Fibroblast of skin of scalp (primary cell): Measurements from ENCODE around the gene ACP2. TPM values are rescaled to one million over a fixed set of nuclear protein-coding genes. Genes with fewer than 3 reads are reported as not detected.

Experiments used
- DNase-seq: peaks from one replicate; pipeline ENCODE4 v3.0.0-alpha.2; 2013
- polyA plus RNA-seq, 2 experiments: library from polyadenylated mRNA; unstranded; fragments of 120-200 nt; gene quantifications; one replicate each; pipeline ENCODE4 v1.2.1, GENCODE V29; 2013; ENCODE audit not compliant: insufficient read length in 2 of 2

The ACP2 gene, protein sequence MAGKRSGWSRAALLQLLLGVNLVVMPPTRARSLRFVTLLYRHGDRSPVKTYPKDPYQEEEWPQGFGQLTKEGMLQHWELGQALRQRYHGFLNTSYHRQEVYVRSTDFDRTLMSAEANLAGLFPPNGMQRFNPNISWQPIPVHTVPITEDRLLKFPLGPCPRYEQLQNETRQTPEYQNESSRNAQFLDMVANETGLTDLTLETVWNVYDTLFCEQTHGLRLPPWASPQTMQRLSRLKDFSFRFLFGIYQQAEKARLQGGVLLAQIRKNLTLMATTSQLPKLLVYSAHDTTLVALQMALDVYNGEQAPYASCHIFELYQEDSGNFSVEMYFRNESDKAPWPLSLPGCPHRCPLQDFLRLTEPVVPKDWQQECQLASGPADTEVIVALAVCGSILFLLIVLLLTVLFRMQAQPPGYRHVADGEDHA
- polyA plus RNA-seq (2013, experiment 1 of 2; ENCODE audit: insufficient read length) = 31.7 TPM
- polyA plus RNA-seq (2013, experiment 2 of 2; ENCODE audit: insufficient read length) = 29.3 TPM

DNA sequence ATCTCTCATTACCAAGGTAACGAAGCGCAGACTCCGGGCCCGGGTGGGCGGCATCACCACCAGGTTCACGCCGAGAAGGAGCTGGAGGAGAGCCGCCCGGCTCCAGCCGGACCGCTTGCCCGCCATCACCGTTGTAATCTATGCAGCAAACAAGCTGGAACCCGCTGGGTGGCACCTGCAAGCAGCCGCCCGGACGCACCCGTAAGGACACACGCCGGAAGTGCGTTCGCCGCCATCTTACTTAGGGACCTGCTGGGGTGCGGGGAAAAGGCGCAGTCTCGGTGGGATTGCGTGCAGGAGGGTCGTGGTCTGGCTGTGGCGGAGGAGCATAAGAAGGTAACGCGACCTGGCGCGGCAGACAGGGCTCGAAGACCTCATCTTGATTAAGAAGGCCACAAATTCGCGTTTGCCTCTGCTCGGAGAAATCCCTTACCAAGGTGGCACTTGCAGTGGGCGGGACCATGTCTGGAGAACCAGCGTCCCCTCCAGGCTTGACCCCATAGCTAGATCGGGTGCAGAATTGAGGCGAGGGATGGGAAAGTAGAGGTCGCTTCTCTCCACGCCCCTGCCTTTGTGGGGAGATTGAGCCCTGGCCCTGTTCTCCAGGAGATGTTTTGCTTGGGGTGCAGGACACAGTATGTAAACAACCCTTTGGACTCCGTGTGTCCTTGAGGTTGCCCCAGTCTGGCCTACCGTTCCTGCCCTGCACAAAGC, at the start of gene ACP2:
ACP2 (minus strand) TSS at position 151 of the 714 bp plus-strand sequence; CDS start at position 126, 25 bp downstream.
- DNase-seq = peak; percentile 88

DNA sequence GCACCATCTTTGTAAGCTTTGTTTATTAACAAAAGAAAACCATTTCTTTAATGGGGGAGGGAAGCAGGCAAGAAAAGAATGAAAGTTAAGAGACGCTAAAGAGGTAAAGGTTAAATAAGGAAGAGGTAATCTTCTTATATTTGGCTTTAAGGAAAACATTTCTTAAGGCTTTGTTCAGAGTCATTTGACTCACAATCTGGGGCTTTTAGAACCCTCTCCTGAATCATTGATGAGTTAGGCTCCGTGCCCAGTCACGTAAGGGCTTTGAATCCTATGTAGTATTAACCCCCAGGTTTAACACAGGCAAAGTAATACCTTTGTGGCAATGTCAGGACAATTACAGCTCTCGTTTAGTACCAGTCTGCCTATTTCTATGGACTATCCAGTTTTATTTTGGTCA, 47.4 kb upstream of the ACP2 start:
- no peak for DNase-seq

DNA sequence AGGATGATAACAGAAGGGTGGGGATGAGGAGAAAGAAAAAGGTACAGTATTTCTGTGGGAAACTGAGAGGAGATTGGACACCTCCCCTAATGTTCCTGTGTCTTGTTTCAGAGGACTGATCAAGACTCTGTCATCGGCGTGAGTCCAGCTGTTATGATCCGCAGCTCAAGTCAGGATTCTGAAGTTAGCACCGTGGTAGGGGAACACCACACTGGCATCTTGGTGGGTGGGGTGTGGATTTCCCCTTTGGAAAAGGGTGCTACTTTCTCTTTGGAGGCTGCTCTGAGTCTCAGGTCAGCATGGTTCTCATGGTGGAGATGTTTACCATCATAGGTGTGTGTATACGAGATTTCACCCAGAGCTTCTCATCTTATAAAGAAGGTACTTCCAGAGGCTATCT, 46.8 kb upstream of the ACP2 start:
- no peak for DNase-seq

DNA sequence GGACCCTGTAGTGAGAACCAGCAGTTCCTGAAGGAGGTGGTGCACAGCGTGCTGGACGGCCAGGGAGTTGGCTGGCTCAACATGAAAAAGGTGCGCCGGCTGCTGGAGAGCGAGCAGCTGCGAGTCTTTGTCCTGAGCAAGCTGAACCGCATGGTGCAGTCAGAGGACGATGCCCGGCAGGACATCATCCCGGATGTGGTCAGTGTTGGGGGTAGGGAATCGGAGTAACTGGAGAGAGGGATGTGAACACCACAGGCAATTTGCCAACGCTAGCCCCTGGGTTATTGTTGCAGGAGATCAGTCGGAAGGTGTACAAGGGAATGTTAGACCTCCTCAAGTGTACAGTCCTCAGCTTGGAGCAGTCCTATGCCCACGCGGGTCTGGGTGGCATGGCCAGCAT, 41.2 kb upstream of the ACP2 start:
- DNase-seq = no peak

DNA sequence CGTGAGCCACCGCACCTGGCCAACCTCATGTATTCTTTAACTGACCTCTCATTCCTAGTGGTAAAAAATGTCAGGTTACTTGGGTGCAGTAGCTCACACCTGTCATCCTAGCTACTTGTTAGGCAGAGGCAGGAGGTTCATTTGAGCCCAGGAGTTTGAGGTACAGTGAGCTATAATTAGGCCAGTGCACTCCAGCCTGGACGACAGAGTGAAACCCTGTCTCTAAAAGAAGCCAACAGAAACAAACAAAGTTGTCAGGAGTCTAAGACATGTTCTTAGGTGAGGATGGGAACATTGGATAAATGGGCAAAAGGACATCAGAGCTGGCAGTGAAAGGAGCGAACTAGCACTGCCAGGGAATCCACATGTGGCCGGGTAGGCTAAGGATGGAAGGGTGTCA, 39.5 kb upstream of the ACP2 start:
- no peak for DNase-seq

DNA sequence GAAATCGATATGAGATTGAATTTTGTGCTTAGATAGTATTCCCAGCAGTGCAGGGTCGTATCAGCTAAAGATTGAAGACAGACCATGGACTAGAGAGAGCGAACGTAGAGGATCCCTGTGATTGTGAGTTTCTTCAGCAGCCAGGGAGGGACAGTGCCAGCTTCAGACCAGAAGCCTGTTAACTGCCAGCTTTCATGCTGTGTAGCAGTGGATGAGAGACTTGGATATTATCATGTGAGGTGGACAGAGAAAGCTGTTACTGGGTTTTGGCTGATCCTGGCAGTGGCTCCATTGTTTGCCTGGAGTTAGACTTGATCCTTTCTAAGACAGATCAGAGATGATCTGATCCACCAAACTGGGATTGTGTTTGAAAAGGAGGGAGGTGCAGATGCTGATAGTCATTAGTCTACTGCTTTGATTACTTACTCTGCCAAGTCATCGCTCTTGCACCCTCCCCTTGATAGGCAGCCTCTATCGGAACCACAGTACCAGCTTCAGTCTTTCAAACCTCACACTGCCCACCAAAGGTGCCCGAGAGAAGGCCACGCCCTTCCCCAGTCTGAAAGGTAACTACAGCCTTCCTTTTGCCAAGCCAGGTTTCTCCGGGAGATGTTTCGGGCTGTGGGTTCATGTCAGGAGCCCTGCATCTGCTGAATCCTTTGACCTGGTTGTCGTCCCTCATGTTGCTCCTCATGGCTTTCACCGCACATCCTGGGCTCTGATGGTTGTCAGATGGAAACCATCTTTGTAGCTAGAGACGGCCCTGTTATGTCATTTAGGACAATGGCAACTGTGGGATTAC, 37.6 kb upstream of the ACP2 start:
- no peak for DNase-seq

DNA sequence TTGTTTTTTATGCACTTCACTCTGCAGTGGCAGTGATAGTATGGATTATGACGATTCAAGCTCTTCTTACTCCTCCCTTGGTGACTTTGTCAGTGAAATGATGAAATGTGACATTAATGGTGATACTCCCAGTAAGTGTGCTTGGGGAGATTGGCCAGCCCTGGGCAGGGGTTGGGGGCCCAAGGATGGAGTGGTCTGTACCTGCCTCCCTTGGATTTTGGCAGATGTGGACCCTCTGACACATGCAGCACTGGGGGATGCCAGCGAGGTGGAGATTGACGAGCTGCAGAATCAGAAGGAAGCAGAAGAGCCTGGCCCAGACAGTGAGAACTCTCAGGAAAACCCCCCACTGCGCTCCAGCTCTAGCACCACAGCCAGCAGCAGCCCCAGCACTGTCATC, 35.5 kb upstream of the ACP2 start:
- no peak for DNase-seq

DNA sequence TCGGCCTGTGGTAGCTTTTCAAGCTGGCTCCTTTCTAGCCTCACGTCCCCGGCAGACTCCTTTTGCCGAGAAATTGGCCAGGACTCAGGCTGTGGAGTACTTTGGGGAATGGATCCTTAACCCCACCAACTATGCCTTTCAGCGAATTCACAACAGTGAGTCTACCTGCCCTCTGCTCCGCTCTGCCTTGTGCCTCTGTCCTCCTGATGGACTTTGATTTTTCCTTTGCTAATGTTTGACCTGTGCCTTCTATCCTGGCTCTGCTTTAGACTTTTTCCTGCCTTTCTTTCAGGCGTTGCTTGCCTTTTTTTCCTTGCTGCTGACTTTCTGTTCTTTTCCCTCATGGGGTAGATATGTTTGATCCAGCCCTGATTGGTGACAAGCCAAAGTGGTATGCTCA, 33.8 kb upstream of the ACP2 start:
- DNase-seq = no peak

DNA sequence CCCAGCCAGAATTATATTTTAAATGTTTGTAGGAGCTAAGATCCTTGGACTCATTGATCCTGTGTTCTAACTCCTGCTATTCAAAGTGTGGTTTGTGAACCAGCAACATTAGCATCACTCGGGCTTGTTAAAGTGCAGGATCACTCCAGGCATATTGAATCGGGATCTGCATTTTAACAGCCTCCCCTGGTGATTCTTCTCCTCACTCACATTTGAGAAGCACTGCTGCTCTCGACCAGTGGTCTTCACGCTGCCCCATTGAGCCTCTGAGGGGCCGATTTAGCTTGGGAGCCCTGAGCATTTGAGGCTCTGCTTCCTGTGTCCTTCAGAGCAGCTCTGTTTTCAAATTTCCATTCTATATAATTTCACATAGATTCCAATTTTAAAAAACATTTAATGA, 32.2 kb upstream of the ACP2 start:
- no peak for DNase-seq

DNA sequence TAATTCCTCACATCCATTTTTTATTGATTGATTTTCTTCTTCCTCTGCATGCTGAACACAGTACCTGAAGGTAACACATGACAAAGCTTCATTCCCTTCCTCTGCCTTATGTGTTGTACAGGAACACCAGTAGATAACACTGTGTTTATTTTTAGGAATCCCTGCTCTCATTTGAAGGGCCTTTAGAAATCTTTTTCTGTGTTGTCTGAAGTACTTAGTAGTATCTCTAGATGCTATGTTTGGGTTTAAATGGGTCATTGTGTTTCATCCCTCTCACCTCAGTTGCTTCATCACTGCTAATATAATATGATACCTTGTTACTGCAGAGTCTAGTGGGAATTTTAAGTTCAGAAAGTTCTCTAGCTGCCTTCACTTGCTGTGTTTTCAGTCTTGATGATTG, 31.5 kb upstream of the ACP2 start:
- no peak for DNase-seq

DNA sequence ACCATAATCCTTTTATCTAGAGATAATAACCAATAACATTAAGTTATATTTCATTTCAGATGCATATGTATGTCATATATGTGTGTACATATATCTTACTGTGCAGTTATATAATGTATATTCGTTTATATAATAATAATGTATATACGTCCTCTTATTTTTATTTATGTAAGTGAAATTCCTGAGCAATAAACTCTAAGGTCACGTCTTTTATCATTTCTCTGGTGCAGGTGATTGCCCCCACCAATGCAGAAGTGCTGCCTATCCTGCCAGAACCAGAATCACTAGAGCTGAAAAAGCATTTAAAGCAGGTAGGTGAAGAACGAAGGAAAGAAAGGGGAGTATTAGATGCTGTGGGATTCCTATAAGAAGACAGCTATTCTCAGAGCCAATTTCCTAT, 30.2 kb upstream of the ACP2 start:
- DNase-seq = no peak

DNA sequence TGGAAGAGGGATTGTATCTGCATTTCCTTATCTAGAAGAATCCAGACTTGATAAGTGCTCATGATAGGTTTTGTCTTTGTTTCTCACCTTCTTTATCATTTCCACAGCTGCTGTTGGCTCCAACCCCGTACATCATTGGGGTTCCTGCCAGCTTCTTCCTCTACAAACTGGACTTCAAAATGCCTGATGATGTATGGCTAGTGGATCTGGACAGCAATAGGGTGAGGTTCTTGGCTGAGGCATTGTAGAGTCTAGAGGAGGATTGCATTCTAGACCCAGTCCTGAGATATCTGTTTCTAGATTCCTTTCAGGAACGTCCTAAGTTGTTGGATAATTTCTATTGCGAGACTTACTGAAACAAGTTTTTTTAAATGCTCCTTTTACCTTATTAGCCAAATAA, 29.4 kb upstream of the ACP2 start:
- no peak for DNase-seq

DNA sequence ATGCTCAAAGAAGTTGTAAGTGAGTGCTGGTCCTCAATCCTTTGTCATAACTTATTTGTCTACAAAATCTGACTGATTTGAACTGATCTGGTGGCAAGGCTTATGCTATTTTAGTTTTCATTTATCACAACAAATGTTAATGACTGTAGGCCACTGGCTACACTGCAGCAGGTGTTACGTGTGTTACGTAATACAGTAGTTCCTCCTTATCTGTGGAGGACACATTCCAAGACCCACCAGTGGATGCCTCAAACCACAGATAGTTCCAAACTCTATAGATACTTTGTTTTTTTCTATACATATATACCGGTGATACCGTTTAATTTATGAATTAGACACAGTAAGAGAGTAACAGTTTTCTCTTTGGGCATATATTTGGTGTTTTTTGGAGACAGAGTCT, 28.3 kb upstream of the ACP2 start:
- no peak for DNase-seq

DNA sequence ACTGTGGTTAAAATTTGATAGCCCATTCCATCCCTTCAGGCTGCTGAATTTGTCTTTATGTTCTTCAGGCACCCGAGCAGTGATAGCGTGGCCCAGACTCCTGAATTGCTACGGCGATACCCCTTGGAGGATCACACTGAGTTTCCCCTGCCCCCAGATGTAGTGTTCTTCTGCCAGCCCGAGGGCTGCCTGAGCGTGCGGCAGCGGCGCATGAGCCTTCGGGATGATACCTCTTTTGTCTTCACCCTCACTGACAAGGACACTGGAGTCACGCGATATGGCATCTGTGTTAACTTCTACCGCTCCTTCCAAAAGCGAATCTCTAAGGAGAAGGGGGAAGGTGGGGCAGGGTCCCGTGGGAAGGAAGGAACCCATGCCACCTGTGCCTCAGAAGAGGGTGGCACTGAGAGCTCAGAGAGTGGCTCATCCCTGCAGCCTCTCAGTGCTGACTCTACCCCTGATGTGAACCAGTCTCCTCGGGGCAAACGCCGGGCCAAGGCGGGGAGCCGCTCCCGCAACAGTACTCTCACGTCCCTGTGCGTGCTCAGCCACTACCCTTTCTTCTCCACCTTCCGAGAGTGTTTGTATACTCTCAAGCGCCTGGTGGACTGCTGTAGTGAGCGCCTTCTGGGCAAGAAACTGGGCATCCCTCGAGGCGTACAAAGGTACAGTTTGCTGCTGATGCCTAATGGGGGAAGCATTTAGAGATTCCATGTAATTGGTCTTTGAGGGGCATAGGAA, 26.1 kb upstream of the ACP2 start:
- DNase-seq = no peak

DNA sequence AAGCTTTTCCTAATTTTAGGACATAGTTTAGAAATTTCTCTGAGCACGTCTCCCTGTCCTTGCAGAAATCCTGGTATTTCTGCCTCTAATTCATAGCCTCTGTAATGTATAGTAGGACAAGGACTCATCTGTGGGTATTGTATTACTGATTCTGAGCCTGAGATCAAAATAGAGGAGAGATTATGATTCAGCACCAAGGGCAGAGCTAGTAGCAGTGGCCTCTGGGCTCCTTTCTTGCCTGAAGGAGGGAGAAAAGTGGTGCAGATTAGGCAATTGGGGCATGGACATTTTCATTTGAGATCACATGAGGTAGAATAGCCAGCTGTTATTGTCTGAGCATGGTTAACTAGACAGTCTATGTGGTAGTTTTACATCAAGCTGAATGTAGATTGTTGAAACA, 24.1 kb upstream of the ACP2 start:
- no peak for DNase-seq

DNA sequence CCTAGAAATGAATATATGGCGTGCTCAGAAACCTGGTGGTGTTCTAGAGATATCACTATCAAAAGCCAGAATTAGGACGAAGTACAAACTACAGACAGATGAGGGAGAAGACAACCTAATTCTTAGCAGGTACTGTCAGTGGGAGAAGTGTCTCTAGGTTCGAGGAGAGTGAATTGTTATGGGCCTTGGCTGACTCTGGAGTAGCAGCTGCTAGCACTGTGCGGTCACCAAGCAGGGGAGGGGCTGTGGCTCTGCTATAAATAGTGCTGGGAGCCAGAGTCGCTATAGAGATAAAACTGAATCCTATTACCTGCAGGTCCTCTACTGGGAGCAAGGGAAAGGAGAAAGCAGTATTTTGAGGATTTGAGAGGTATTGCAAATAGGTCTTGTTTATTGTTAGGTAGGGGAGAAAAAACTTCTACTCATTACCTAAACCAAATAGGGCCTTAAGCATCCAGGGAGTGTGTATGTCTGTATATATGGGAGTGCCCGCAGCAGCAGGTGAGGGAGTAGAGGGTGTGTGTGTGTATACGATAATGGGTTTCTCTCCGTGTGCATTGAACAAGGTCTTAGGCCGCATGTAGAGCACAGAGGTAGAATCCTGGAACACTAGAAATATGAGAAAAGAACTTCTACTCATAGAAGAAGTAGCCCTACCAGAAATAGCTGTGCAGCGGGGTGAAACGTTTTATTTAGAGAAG, 23.5 kb upstream of the ACP2 start:
- DNase-seq = no peak

DNA sequence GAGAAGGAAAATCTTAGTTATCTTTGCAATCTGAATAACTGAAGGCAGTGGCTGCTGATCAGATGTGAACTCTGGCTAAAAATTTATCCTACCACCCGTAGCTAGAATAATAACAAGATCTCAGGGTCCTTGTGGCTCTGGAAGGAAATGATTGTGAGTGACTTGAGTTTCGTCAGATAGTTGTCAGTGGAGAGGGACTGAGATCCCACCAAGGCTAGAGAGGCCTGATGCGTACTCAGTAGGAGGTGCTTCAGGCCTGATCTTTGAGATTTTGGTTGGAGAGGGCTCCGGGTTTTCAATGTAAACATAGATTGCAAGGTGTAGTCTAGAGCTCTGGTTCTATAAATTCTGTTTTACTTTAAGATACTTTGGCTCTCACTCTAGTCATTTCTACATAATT, 22.7 kb upstream of the ACP2 start:
- no peak for DNase-seq

DNA sequence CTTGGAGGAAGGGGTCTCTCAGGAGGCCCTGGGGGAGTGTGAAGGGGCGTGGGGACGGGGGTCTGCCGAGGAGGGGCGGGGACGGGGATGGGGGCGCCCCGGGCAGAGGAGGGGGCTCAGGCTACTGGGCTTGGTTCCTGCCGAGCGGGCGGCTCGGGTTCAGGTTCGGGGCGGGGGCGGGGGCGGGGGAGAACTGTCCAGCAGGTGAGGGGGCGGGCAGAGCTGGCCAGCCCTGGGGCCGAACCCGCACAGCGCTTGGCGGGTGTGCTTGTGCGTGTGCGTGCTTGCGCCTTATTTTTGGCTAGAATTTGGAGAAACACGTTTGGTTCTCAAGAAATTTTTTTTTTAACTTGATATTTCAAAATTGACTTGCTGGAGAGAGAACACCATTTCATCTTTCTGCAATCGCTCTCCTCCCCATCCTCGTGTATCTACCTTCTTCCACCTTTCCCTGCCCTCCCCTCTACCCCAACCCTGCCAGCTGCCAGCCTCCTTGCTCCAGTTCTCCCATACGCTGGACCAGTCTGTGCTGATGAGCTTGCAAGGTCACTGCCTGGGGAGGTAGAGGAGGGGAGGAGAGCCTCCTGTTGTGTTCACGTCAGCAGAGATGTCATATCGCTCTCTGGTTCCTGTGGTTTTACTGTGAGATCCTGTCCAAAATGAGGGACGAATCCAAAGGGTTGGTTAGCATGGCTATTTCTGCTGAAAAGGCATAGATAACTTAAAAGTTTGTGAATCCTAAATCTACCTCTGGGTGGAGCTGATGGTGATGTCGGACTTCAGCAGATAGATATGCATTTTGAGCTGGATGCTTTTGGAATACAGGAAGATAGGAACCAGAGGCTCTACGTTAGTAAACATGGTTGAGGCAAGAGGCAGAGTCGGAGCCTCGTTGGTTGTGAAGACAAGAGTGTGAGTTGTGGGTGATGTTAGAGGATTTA, 22.0 kb upstream of the ACP2 start:
- peak; percentile 58 for DNase-seq

DNA sequence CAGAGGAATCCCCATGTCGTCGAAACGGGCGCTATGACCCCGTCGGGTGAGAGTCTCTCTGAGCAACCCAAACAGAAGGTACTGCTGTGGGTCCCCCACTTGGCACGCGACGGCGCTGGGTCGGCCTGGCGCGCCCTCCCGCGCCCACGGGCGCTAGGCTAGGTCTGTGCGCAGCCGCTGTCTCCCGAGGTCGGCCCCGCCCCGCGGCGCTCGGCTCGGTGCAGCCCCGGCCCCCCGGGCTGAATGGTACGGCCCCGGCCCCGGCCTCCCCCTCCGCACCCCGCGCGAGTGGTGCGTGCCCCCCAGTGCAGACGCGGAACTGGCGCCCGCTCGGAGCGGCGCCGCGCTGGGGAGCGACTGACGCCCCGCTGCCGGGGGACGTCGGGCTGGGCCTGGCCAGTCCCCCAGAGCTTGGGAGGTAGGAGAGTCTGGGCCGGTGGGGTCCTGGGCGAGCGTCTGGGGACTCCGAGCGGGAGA, 21.3 kb upstream of the ACP2 start, which contains the start of gene MADD:
MADD (plus strand) TSS at position 305 of the 477 bp plus-strand sequence.
- DNase-seq = peak; percentile 88
